GM12892 (cell line): ENCODE measurements around the gene SLC17A9.

Experiments
- DNase-seq: peaks from one replicate; pipeline ENCODE4 v3.0.0; 2011; ENCODE audit not compliant: insufficient read length
- FAIRE-seq: peaks from 2 replicates; lab custom pipeline; 2011; peaks lifted over from hg19 to GRCh38; lab: Jason Lieb, UNC
- POLR2A ChIP-seq: IDR thresholded peaks from 2 replicates; pipeline ENCODE4 v1.6.1; 2011; ENCODE audit warnings: low read depth, low read length, control low read depth
- POLR2AphosphoS5 ChIP-seq: IDR thresholded peaks from 2 replicates; pipeline ENCODE4 v1.6.1; 2011; ENCODE audit warnings: low read depth, low read length, control low read depth
- TAF1 ChIP-seq: IDR thresholded peaks from 2 replicates; pipeline ENCODE4 v1.6.1; 2011; ENCODE audit warnings: low read depth, mild to moderate bottlenecking, control low read depth, low read length, borderline replicate concordance

SLC17A9 gene

DNA sequence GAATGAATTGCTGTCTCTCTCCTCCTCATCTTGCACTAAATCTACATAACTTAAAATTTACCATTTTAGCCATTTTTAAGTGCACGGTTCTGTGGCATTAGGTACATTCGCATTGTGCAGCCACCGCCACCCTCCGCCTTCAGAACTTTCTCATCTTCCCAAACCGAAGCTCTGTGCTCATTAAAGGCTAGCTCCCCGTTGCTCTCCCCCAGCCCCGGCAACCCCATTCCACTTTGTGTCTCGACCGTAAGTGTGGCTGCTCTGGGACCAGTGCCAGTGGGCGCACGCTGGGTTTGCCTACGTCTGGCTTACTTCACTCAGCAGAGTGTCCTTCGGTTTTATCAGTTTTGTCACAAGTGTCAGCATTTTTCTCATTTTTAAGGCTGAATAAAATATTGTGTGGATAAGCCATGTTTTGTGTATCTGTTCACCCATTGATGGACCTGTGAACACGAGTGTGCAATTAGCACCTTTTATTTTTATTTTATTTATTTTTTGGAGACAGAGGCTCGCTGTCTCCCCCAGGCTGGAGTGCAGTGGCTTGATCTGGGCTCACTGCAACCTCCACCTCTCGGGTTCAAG, 16.8 kb downstream of the SLC17A9 start:
- FAIRE-seq (no peak), DNase-seq (no peak)
- TF ChIP-seq POLR2A (no peak), POLR2AphosphoS5 (no peak), TAF1 (no peak)

DNA sequence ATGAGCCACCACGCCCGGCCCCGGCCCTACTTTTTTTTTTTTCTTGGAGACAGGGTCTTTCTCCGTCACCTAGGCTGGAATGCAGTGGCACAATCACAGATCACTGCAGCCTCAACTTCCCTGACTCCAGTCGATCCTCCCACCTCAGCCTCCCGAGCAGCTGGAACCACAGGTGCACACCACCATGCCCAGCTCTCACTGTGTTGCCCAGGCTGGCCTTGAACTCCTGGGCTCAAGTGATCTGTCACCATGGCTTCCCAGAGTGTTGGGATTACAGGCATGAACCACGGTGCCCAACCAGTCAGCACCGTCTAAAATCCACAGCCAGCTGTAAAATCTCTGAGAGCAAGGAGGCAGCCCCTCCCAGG, 17.4 kb downstream of the SLC17A9 start:
- DNase-seq (no peak), FAIRE-seq (no peak)
- no peak for TF ChIP-seq POLR2A
- TF ChIP-seq POLR2AphosphoS5: no peak
- TF ChIP-seq TAF1: no peak

DNA sequence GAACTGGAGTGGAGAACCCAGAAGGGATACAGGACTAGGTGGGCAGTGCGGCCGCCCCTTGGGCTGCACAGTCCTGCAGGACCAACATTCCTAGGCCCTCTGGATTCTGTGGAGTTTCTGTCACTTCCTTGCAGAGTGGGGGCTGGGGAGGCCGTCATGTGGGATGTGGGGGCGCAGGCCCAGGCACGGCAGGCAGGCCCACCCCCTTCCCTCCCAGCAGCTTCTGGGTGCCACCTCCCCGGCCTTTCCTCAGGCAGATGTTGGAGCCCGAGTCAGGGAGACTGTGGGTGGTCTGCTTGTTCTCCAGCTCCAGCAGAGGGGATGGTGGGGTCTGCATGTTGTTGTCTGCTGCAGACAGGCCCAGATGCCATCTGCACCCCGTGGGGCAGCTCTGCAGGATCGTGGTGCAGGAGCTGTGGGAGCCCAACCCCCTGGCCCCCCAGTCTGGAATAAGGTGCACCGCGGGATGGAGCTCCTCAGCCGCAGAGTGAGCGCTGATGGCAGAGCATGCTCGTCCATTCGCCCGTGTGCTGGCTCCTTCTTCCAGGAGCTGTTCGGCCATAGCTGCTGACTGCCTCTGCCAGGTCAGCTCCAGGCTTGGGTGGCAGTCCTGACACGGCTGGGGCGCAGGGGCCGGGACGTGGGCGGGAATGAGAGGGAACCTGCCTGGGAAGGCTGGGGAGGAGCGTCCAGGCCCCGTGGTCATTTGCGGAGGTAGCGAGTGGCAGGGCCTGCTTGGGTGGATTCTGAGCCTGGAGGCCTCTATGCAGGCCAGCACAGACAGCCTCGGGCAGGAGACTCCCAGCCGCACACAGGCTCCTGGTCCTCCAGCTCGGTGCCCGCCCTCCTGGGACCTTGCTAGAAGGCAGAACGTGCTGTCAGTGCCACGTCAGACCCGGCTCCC, 18.1 kb downstream of the SLC17A9 start:
- no peak for TF ChIP-seq POLR2AphosphoS5
- peak; percentile 34; the same call in 1 of the 2 replicates for TF ChIP-seq POLR2A
- TF ChIP-seq TAF1: no peak
- DNase-seq (no peak), FAIRE-seq (no peak)

DNA sequence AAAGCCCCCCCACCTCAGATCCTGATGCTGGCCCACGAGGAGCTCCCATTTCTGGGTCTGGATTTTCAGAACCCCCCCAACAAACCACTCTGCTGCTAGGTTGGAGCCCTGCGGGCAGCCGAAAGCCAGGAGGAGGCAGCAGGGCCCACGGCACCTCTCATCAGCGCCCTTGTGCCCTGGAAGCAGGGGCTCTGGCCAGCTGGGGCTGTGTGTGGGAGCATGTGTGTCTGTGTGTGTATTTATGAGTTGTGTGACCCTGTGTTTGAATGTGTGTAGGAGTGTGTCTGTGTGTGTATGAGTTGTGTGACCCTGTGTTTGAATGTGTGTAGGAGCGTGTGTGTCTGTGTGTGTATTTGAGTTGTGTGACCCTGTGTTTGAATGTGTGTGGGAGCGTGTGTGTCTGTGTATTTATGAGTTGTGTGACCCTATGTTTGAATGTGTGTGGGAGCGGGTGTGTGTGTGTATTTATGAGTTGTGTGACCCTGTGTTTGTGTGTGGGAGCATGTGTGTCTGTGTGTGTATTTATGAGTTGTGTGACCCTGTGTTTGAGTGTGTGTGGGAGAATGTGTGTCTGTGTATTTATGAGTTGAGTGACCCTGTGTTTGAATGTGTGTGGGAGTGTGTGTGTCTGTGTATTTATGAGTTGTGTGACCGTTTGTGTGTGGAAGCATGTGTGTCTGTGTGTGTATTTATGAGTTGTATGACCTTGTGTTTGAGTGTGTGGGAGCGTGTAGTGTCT, 18.9 kb downstream of the SLC17A9 start:
- DNase-seq (no peak), FAIRE-seq (peak; percentile 24)
- no peak for TF ChIP-seq POLR2A
- no peak for TF ChIP-seq POLR2AphosphoS5
- no peak for TF ChIP-seq TAF1

DNA sequence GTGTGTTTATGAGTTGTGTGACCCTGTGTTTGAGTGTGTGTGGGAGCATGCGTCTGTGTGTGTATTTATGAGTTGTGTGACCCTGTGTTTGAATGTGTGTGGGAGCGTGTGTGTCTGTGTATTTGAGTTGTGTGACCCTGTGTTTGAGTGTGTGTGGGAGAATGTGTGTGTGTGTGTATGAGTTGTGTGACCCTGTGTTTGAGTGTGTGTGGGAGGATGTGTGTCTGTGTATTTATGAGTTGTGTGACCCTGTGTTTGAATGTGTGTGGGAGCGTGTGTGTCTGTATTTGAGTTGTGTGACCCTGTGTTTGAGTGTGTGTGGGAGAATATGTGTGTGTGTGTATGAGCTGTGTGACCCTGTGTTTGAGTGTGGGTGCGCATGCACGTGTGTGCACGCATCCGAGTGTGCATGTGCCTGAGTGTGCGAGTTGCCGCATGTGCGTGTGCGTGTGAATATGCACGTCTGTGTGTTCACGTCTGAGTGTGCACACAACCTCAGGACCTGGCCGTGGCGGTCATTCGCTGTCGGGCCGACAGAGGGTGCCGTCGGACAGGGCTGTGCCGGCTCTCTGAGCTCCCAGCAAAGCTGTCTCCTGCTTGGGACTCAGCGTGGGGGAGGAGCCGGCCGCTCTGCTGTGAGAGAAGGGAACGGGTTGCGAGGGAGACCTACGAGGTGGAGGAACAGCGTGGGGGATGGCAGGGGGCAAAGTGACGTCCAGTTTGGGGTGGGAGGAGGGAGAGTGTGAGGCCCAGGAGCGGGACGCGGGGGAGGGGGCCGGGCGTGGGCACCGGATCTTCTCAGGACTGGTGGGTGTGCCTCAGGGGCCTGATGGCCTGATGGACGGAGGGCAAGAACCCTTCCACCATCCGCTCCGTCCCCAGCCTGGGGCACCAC, 19.7 kb downstream of the SLC17A9 start:
- FAIRE-seq (peak; percentile 90), DNase-seq (peak; percentile 96)
- TF ChIP-seq POLR2AphosphoS5: no peak
- no peak for TF ChIP-seq POLR2A
- TF ChIP-seq TAF1: no peak

DNA sequence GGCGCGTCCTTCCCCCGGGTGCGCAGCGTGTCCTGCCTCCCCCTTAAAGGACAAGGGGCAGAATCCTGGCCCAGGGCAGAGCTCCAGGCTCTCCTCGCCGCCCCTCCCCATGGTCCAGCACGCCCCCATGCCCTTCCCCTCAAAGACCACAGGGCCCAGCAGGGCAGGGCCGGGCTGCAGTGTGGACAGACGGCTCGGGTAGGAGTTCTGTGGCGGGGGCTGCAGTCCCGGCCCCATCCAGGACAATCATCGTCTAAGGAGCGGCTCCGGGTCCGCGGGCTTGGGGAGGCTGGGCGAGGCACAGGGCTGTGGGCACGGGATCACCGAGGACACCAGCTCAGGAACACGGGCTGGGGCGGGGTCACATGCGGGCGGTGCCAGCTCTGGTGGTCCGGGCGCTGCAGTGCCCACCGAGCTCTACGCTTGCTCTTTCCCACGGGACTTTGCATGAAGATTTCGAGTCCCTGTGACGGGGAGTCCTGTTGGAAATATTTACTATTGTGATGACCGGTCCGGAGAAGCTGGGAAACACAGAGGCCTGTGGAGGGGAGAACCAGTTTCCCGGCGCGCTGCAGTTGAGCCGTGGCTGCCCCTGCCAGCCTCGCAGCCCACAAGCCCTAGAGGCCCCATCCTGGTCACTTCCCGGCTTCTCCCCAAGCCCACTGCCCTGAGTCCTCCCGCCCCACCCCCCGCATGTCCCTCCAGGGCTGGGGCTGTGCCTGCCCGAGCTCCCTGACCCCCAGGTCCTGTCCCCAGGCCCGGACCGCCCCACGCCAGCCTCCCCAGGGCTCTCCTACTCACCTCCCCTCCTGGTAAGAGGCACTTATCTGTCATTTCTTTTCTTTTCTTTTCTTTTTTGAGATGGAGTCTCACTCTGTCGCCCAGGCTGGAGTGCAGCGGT, 20.6 kb downstream of the SLC17A9 start:
- TF ChIP-seq POLR2A: no peak
- no peak for TF ChIP-seq TAF1
- TF ChIP-seq POLR2AphosphoS5: no peak
- DNase-seq (no peak), FAIRE-seq (no peak)

DNA sequence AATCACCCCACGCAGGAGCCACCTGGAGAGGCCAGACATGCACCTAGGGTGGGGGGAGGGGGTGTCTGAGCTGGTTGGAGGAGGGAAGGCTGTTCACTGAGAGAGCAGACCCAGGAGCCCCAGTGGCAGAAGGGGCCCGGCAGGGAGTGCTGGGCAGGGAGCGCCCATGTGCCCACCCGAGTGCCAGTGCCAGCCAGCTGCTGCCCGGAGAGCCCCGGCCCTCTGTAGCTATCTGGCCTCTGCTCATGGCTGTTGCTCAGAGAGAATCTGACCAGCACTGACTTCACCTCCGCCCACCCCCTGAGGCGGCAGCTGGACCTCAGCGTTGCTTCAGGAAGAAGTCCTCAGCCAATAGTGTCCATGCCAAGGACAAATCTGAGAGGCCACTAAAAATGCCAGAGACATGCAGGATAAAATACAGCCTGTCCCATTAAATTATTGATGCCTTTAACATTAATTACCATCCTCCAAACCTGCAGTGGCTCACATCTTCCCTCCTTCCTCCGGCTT, 22.8 kb downstream of the SLC17A9 start:
- FAIRE-seq (no peak), DNase-seq (no peak)
- TF ChIP-seq POLR2AphosphoS5 (no peak), TAF1 (no peak), POLR2A (no peak)

DNA sequence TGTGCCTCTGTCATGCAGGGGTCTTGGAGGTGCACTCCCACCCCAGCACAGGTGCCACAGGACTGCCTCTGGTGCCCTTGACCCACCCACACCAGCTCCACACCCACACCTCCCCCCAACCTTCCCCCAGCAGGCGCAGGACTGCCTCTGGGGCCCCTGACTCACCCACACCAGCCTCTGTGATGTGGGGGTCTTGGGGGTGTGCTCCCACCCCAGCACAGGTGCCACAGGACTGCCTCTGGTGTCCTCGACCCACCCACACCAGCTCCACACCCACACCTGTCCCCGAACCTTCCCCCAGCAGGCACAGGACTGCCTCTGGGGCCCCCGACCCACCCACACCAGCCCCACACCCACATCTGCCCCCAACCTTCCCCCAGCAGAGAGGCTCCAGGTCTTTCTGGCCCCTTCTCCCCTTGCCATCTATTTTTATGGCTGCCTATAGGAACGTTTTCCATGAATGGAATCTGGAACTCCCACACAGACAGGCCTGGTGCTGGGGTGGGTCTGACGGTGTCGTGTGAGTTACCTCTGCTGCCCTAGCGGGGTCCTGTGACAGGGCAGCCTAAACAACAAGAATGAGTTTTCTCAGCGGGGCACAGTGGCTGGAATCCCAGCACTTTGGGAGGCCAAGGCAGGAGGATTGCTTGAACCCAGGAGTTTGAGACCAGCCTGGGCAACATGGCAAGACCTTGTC, 23.5 kb downstream of the SLC17A9 start:
- DNase-seq: no peak

DNA sequence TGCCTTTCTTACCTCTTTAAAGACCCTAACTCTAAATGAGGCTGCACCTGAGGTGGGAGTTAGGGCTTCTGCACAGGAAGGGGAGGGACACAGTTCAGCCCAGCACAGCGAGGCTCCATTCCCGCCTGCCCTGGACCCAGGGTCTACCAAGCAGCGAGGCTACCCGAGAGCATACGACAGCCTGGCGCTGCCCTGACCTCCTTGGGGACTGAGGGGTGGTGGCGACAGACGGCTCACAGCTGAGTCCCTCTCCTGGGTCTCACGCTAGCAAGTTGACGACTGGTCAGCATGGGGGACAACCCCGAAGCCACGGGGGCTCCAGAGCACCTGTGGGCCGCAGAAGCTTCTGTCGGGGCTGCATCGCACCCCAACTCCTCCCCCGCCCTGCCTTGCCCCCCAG, 24.4 kb downstream of the SLC17A9 start:
- TF ChIP-seq POLR2AphosphoS5 (no peak), TAF1 (no peak), POLR2A (no peak)
- no peak for DNase-seq
- FAIRE-seq: no peak

More for the DNA sequence above, 23.5 kb downstream of the SLC17A9 start:
- no peak for FAIRE-seq
- no peak for TF ChIP-seq POLR2AphosphoS5
- TF ChIP-seq POLR2A: no peak
- no peak for TF ChIP-seq TAF1
